A549 (cell line): ENCODE measurements around the gene GJB2. TPM values are rescaled to one million over a fixed set of nuclear protein-coding genes. Genes with fewer than 3 reads are reported as not detected.

ENCODE experiments used
- ATAC-seq, 2 experiments: fragments of 200-7000 bp in 1 of 2; fragments of >200 bp in 1 of 2; cut with Nextera tagmentation in 1 of 2; cut with Tn5 transposase in 1 of 2; 3 replicates each; pipeline versions ENCODE4 v1.8.0 to v1.9.1; 2018 to 2020; ENCODE audit warnings: mild to moderate bottlenecking in 1 of 2, moderate library complexity in 1 of 2
- CTCF ChIA-PET: fragments of 300-600 bp; sonication (Branson Sonifier 250); formaldehyde crosslinking; extraction: SDS; loops from one replicate; lab custom pipeline; 2021; ENCODE audit warnings: antibody characterized with exemption, inconsistent platforms; lab: Yijun Ruan, JAX
- POLR2A ChIA-PET: fragments of 350-600 bp; formaldehyde crosslinking; extraction: SDS; loops from one replicate; lab custom pipeline; 2021; ENCODE audit warnings: antibody characterized with exemption, inconsistent platforms; lab: Yijun Ruan, JAX
- DNase-seq, 2 experiments: peaks; one replicate each; pipeline versions ENCODE4 v3.0.0 to v3.0.0-alpha.2; 2011 to 2016; ENCODE audit warnings: low read depth in 1 of 2, low spot score in 1 of 2
- FAIRE-seq: peaks from 2 replicates; lab custom pipeline; 2011; peaks lifted over from hg19 to GRCh38; lab: Jason Lieb, UNC
- H3K27ac ChIP-seq, 2 experiments: fragments of >200 bp; sonication (Bioruptor Twin); formaldehyde crosslinking; 3 replicates each; pipeline ENCODE4 v1.5.1; 2016 to 2017
- H3K4me1 ChIP-seq: fragments of >200 bp; sonication (Bioruptor Twin); formaldehyde crosslinking; 3 replicates; pipeline ENCODE4 v1.6.1; 2016
- H3K4me2 ChIP-seq: fragments of >200 bp; sonication (Bioruptor Twin); formaldehyde crosslinking; 3 replicates; pipeline ENCODE4 v1.6.1; 2016
- H3K4me3 ChIP-seq: fragments of >200 bp; sonication (Bioruptor Twin); formaldehyde crosslinking; 3 replicates; pipeline ENCODE4 v1.5.1; 2016
- H3K9me3 ChIP-seq: fragments of >200 bp; sonication (Bioruptor Twin); formaldehyde crosslinking; 3 replicates; pipeline ENCODE4 v1.6.1; 2016
- BCL3 ChIP-seq: fragments of >200 bp; sonication (Bioruptor Twin); formaldehyde crosslinking; IDR thresholded peaks from 3 replicates; pipeline ENCODE4 v1.6.1; 2016
- BHLHE40 ChIP-seq: IDR thresholded peaks from 2 replicates; pipeline ENCODE4 v1.6.1; 2012; ENCODE audit warnings: low read depth, low read length, inconsistent platforms
- CEBPB ChIP-seq, 2 experiments: fragments of >200 bp in 1 of 2; sonication (Bioruptor Twin) in 1 of 2; formaldehyde crosslinking in 1 of 2; IDR thresholded peaks; 2 replicates each; pipeline ENCODE4 v1.6.1; 2012 to 2016
- CHD2 ChIP-seq: fragments of 150-350 bp; IDR thresholded peaks from 2 replicates; pipeline ENCODE4 v1.6.1; 2014; ENCODE audit warnings: low read length; ENCODE audit not compliant: partially characterized antibody
- E2F6 ChIP-seq: IDR thresholded peaks from 2 replicates; pipeline ENCODE4 v1.6.1; 2012; ENCODE audit warnings: low read depth, borderline replicate concordance
- EHMT2 ChIP-seq: fragments of 200-600 bp; sonication (generic); IDR thresholded peaks from 2 replicates; pipeline ENCODE4 v1.6.1; 2016; ENCODE audit warnings: antibody characterized with exemption, low read depth, mild to moderate bottlenecking, moderate library complexity
- EP300 ChIP-seq, 2 experiments: fragments of >200 bp; sonication (Bioruptor Twin); formaldehyde crosslinking; IDR thresholded peaks; 2 replicates in 1 of 2; 3 replicates in 1 of 2; pipeline ENCODE4 v1.6.1; 2016 to 2017
- GATA3 ChIP-seq: IDR thresholded peaks from 2 replicates; pipeline ENCODE4 v1.6.1; 2012; ENCODE audit warnings: borderline replicate concordance
- HES2 ChIP-seq: fragments of >200 bp; sonication (Bioruptor Twin); formaldehyde crosslinking; IDR thresholded peaks from 2 replicates; pipeline ENCODE4 v1.6.1; 2016
- HMGXB4 ChIP-seq: fragments of 250-450 bp; sonication (Bioruptor Pico); IDR thresholded peaks from 2 replicates; pipeline ENCODE4 v1.5.0; 2021; ENCODE audit warnings: mild to moderate bottlenecking, moderate library complexity, borderline replicate concordance
- HOXA7 ChIP-seq: fragments of 250-450 bp; sonication (Bioruptor Pico); IDR thresholded peaks from 2 replicates; pipeline ENCODE4 v1.5.0; 2020; ENCODE audit warnings: mild to moderate bottlenecking, moderate library complexity
- HOXB5 ChIP-seq: fragments of 250-450 bp; sonication (Bioruptor Pico); IDR thresholded peaks from 2 replicates; pipeline ENCODE4 v1.5.0; 2020; ENCODE audit warnings: mild to moderate bottlenecking, moderate library complexity
- JUN ChIP-seq, 2 experiments: fragments of >200 bp; sonication (Bioruptor Twin); formaldehyde crosslinking; IDR thresholded peaks; 2 replicates in 1 of 2; 3 replicates in 1 of 2; pipeline ENCODE4 v1.6.1; 2016 to 2017
- JUNB ChIP-seq: fragments of >200 bp; sonication (Bioruptor Twin); formaldehyde crosslinking; IDR thresholded peaks from 2 replicates; pipeline ENCODE4 v1.6.1; 2016
- KDM1A ChIP-seq: fragments of 200-600 bp; sonication (generic); IDR thresholded peaks from 2 replicates; pipeline ENCODE4 v1.6.1; 2016; ENCODE audit warnings: low read depth, mild to moderate bottlenecking
- NPAS2 ChIP-seq: fragments of 250-450 bp; sonication (Bioruptor Pico); IDR thresholded peaks from 2 replicates; pipeline ENCODE4 v1.8.0; 2022; ENCODE audit warnings: mild to moderate bottlenecking, moderate library complexity, borderline replicate concordance
- PBX3 ChIP-seq: IDR thresholded peaks from 2 replicates; pipeline ENCODE4 v1.6.1; 2012
- RAD21 ChIP-seq, 2 experiments: fragments of >200 bp in 1 of 2; sonication (Bioruptor Twin) in 1 of 2; formaldehyde crosslinking in 1 of 2; IDR thresholded peaks in 1 of 2; conservative IDR thresholded peaks in 1 of 2; 2 replicates in 1 of 2; 3 replicates in 1 of 2; pipeline ENCODE4 v1.6.1; 2012 to 2018; ENCODE audit warnings: inconsistent platforms in 1 of 2
- RARB ChIP-seq: fragments of 250-450 bp; sonication (Bioruptor Pico); IDR thresholded peaks from 2 replicates; pipeline ENCODE4 v1.8.0; 2021; ENCODE audit warnings: mild to moderate bottlenecking, moderate library complexity
- RCOR1 ChIP-seq: fragments of 150-350 bp; IDR thresholded peaks from 2 replicates; pipeline ENCODE4 v1.6.1; 2014; ENCODE audit warnings: antibody characterized with exemption, low read length, low read depth
- SMC3 ChIP-seq: fragments of >200 bp; sonication (Bioruptor Twin); formaldehyde crosslinking; IDR thresholded peaks from 3 replicates; pipeline ENCODE4 v1.6.1; 2018; ENCODE audit warnings: inconsistent platforms
- USF2 ChIP-seq: fragments of 450-650 bp; IDR thresholded peaks from 2 replicates; pipeline ENCODE4 v1.6.1; 2014; ENCODE audit warnings: antibody characterized with exemption
- ZFP36 ChIP-seq: fragments of 450-650 bp; IDR thresholded peaks from 2 replicates; pipeline ENCODE4 v1.6.1; 2014; ENCODE audit warnings: borderline replicate concordance; ENCODE audit not compliant: partially characterized antibody
- WGBS: methylation state at CpG from one replicate; pipeline ENCODE4 v1.1.6; 2017; ENCODE audit errors: missing lambda C conversion rate; 5-methylcytosine and 5-hydroxymethylcytosine counted together
- polyA plus RNA-seq, 4 experiments: library from polyadenylated mRNA; depleted of rRNA in 3 of 4; stranded (reverse); fragments of >200 nt; fragmentation: RNase III in 1 of 4; extraction: RNeasy Plus Mini Kit Qiagen cat#74134 plus additional on column Dnase treatment in 1 of 4; gene quantifications; 2 replicates in 3 of 4; 3 replicates in 1 of 4; pipeline ENCODE4 v1.2.3, GENCODE V29; 2011 to 2017

The GJB2 gene
- polyA plus RNA-seq, 2 of the 4 experiments (the other 2 are of a cell fraction), result 0.40 to 0.66 TPM

GRCh38 chr13:20141238-20142022, 51.3 kb downstream of the GJB2 start:
- no peak for DNase-seq
- ATAC-seq, result no peak
- no peaks in the 10 kb centered on the region for H3K9me3 ChIP-seq
- ChIA-PET CTCF (interaction anchor here (1.4 to 2.3 kb wide), 2 partner anchors 14 to 21 kb away, joined by 4 to 7 read pairs; no protein-coding TSS in a partner anchor), POLR2A (no interaction called here)
- no peak overlapping the region for H3K4me2 ChIP-seq
- WGBS, result 90% methylated on average over 7 of the region's 14 CpGs
- H3K4me3 ChIP-seq, result no peak overlapping the region
- no peak for FAIRE-seq
- TF ChIP-seq HMGXB4 (no peak), HES2 (no peak), ZFP36 (no peak), RCOR1 (no peak), GATA3 (no peak), KDM1A (no peak), EP300 (IDR thresholded peaks at IDR 0.05) (no peak), E2F6 (no peak), CHD2 (no peak), USF2 (no peak), CEBPB (IDR thresholded peaks at IDR 0.05) (no peak), BHLHE40 (no peak)
- no peaks in the 10 kb centered on the region for H3K4me1 ChIP-seq
- H3K27ac ChIP-seq, result no peak overlapping the region

- no peak for TF ChIP-seq BCL3
- no peak for TF ChIP-seq KDM1A
- no peak for TF ChIP-seq HOXA7 (CRISPR knock-in tag)
- no peak for TF ChIP-seq JUNB
- no peak for TF ChIP-seq GATA3
- TF ChIP-seq CEBPB (IDR thresholded peaks at IDR 0.05), result no peak
- no peak for TF ChIP-seq JUN (IDR thresholded peaks at IDR 0.05)
- TF ChIP-seq RARB (CRISPR knock-in tag), result no peak
- no peak for TF ChIP-seq EP300 (IDR thresholded peaks at IDR 0.05)
- TF ChIP-seq SMC3, result no peak
- TF ChIP-seq NPAS2 (CRISPR knock-in tag), result no peak
- no peak for TF ChIP-seq HOXB5 (CRISPR knock-in tag)
- TF ChIP-seq RAD21 (conservative IDR thresholded peaks at IDR 0.05 in 1 of 2, IDR thresholded peaks at IDR 0.05 in 1 of 2), result no peak
- no peak for TF ChIP-seq EHMT2
- no peak for TF ChIP-seq ZFP36
- TF ChIP-seq RCOR1, result no peak
- no peak for TF ChIP-seq PBX3
- FAIRE-seq (no peak), DNase-seq (no peak), ATAC-seq (no peak)
- Histone ChIP-seq H3K27ac (no peak overlapping the region), H3K4me1 (no peaks in the 10 kb centered on the region), H3K9me3 (no peaks in the 10 kb centered on the region), H3K4me2 (no peak overlapping the region), H3K4me3 (no peak overlapping the region)
- WGBS, result 49% methylated on average over 4 of the region's 4 CpGs
- ChIA-PET POLR2A (no interaction called here), CTCF (no interaction called here)
Measured at GRCh38 chr13:20140487-20140886, 52.3 kb downstream of the GJB2 start.
